ENCODE data around the gene ZNF736.
A peak's percentile ranks its signal among the peaks of the same experiment; 100 is the strongest.
"Not testable (repeated sequence)": the region's sequence is repeated elsewhere in the genome, so short reads cannot be mapped to it uniquely, and the experiment has no call there.

ZNF736 gene

GRCh38 chr7:64313740-64314491 lies at the start of gene ZNF736:
Gene ZNF736, plus strand, starts transcription at chr7:64313961. Its CDS starts 190 bp downstream, at chr7:64314151.
- peak; percentile 81 for DNase-seq (ENCODE audit: extremely low read depth, low read depth)
- TF ChIP-seq CTCF (IDR thresholded peaks at IDR 0.05; ENCODE audit: low read depth, low read length, missing control alignments) = no peak
- peak within 1 kb of the TSS; percentile 76 for H3K4me3 ChIP-seq (replicated peaks; ENCODE audit: low read depth, low read length)

GRCh38 chr7:64266341-64266919 lies 47.3 kb upstream of the ZNF736 start:
- DNase-seq (ENCODE audit: extremely low read depth, low read depth) = no peak
- no peak overlapping the region for H3K4me3 ChIP-seq (replicated peaks; ENCODE audit: low read depth, low read length)
- TF ChIP-seq CTCF (IDR thresholded peaks at IDR 0.05; ENCODE audit: low read depth, low read length, missing control alignments) = no peak

GRCh38 chr7:64277630-64278029 lies 36.1 kb upstream of the ZNF736 start:
- H3K4me3 ChIP-seq (replicated peaks; ENCODE audit: low read depth, low read length) = no peak overlapping the region
- no peak for DNase-seq (ENCODE audit: extremely low read depth, low read depth)
- no peak for TF ChIP-seq CTCF (IDR thresholded peaks at IDR 0.05; ENCODE audit: low read depth, low read length, missing control alignments)

GRCh38 chr7:64294701-64295420 lies 18.9 kb upstream of the ZNF736 start:
- no peak overlapping the region for H3K4me3 ChIP-seq (replicated peaks; ENCODE audit: low read depth, low read length)
- no peak for DNase-seq (ENCODE audit: extremely low read depth, low read depth)
- no peak for TF ChIP-seq CTCF (IDR thresholded peaks at IDR 0.05; ENCODE audit: low read depth, low read length, missing control alignments)

GRCh38 chr7:64297418-64297817 lies 16.3 kb upstream of the ZNF736 start:
- H3K4me3 ChIP-seq (replicated peaks; ENCODE audit: low read depth, low read length); DNase-seq (ENCODE audit: extremely low read depth, low read depth): not testable (repeated sequence)

GRCh38 chr7:64300641-64301405 lies 12.9 kb upstream of the ZNF736 start:
- H3K4me3 ChIP-seq (replicated peaks; ENCODE audit: low read depth, low read length) = no peak overlapping the region
- TF ChIP-seq CTCF (IDR thresholded peaks at IDR 0.05; ENCODE audit: low read depth, low read length, missing control alignments) = no peak
- DNase-seq (ENCODE audit: extremely low read depth, low read depth) = no peak

All from HFF-Myc (cell line).